Erythroblast (primary cell): ENCODE data around the gene WDR43.

Experiments used
- GATA1 ChIP-seq: IDR thresholded peaks from 2 replicates; pipeline ENCODE4 v1.6.1; 2011; ENCODE audit warnings: low read depth, mild to moderate bottlenecking, control low read depth, low read length, moderate library complexity
- POLR2A ChIP-seq: IDR thresholded peaks from 2 replicates; pipeline ENCODE4 v1.6.1; 2011; ENCODE audit warnings: mild to moderate bottlenecking, low read length

GRCh38 chr2:28956890-28957289, 62.4 kb downstream of the WDR43 start:
- TF ChIP-seq POLR2A (no peak), GATA1 (no peak)
